HG03469 (cell line): ENCODE measurements around the gene CUX1.

Source experiments
- ATAC-seq: cut with Tn5 transposase; IDR thresholded peaks from one replicate; pipeline ENCODE4 v1.9.1; 2021; ENCODE audit warnings: mild to moderate bottlenecking, moderate library complexity, moderate number of reproducible peaks; ENCODE audit not compliant: unreplicated experiment

Gene CUX1

GRCh38 chr7:102253066-102253972, 435.9 kb downstream of the CUX1 start:
- no peak for ATAC-seq

- ATAC-seq: no peak
Measured at GRCh38 chr7:102253973-102254370, 436.5 kb downstream of the CUX1 start.

GRCh38 chr7:102254521-102254920, 437.1 kb downstream of the CUX1 start:
- no peak for ATAC-seq

GRCh38 chr7:102255501-102255900, 438.1 kb downstream of the CUX1 start:
- ATAC-seq: no peak

GRCh38 chr7:102255916-102256315, 438.5 kb downstream of the CUX1 start:
- ATAC-seq: no peak

- ATAC-seq: no peak
Measured at GRCh38 chr7:102258073-102258748, 440.8 kb downstream of the CUX1 start.

- ATAC-seq: no peak
Measured at GRCh38 chr7:102258749-102259107, 441.3 kb downstream of the CUX1 start.

- ATAC-seq: no peak
Measured at GRCh38 chr7:102260856-102261255, 443.4 kb downstream of the CUX1 start.

- ATAC-seq: no peak
Measured at GRCh38 chr7:102261451-102261850, 444.0 kb downstream of the CUX1 start.

GRCh38 chr7:102262546-102262945, 445.1 kb downstream of the CUX1 start:
- no peak for ATAC-seq

- no peak for ATAC-seq
Measured at GRCh38 chr7:102264367-102264891, 447.0 kb downstream of the CUX1 start.

GRCh38 chr7:102266541-102266940, 449.1 kb downstream of the CUX1 start:
- no peak for ATAC-seq

- ATAC-seq: no peak
Measured at GRCh38 chr7:102268635-102269034, 451.2 kb downstream of the CUX1 start.

GRCh38 chr7:102270178-102270887, 452.9 kb downstream of the CUX1 start:
- ATAC-seq: no peak

- ATAC-seq: no peak
Measured at GRCh38 chr7:102271158-102271798, 453.9 kb downstream of the CUX1 start.

- ATAC-seq: no peak
Measured at GRCh38 chr7:102272075-102272916, 454.9 kb downstream of the CUX1 start.

- no peak for ATAC-seq
Measured at GRCh38 chr7:102272917-102273748, 455.7 kb downstream of the CUX1 start.

GRCh38 chr7:102273749-102274712, 456.6 kb downstream of the CUX1 start:
- no peak for ATAC-seq
